Measurements from ENCODE around the gene ERI2. TPM values are rescaled to one million over a fixed set of nuclear protein-coding genes. Genes with fewer than 3 reads are reported as not detected.
A peak's percentile ranks its signal among the peaks of the same experiment; 100 is the strongest.

ERI2 gene
- total and polyA plus RNA-seq, 2 of the 13 experiments (the other 11 are each of a cell fraction or from before 2014, with no cell fraction given): 17.4 to 41.3 TPM

DNA sequence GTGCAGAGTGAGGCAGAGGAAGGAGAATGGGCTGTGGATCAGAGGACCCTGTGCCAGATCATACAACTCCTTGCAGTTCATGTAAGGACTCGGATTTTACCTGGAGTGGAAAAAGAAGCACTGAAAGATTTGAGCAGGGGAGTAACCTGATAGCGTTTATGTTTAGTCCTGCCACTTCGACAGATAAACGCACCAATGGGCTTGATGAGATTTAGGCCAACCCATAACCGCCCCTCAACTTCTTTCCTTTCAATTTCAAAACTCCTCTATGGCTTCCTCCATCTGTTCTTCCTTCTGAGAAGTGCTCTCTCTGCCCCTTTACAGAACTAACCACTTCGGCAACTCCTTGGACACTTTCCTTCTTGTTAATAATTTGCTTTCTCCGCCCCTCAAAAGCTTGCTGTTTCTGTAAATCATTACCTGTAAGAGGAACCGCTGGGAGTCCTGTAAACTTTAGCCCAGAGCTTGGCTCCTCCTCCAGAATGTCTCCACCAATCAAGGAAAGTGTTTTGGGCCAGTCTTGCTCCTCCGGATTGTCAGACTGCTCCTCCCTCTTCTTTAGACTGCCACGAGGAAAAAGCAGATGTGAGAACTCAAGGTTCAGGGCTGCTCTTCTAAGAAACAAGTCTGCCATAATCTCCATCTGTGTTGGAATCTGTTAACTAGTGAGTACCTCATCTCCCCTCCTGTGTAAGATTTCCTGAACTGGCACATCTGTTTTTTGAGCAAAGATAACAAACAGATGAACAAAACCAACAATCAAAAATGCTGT is 42.6 kb downstream of the ERI2 start, which contains the start of gene ACSM3 (continued):
- TF ChIP-seq, protein P1, sequence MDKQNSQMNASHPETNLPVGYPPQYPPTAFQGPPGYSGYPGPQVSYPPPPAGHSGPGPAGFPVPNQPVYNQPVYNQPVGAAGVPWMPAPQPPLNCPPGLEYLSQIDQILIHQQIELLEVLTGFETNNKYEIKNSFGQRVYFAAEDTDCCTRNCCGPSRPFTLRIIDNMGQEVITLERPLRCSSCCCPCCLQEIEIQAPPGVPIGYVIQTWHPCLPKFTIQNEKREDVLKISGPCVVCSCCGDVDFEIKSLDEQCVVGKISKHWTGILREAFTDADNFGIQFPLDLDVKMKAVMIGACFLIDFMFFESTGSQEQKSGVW (CRISPR knock-in tag; IDR thresholded peaks at IDR 0.05; ENCODE audit: borderline replicate concordance): no peak
- no peak; the same call in 1 of the 2 replicates for TF ChIP-seq FOSL2 (CRISPR knock-in tag; IDR thresholded peaks at IDR 0.05)
- no peak for TF ChIP-seq ZNF841 (CRISPR knock-in tag; IDR thresholded peaks at IDR 0.05; ENCODE audit: borderline replicate concordance)
- TF ChIP-seq, protein P2, sequence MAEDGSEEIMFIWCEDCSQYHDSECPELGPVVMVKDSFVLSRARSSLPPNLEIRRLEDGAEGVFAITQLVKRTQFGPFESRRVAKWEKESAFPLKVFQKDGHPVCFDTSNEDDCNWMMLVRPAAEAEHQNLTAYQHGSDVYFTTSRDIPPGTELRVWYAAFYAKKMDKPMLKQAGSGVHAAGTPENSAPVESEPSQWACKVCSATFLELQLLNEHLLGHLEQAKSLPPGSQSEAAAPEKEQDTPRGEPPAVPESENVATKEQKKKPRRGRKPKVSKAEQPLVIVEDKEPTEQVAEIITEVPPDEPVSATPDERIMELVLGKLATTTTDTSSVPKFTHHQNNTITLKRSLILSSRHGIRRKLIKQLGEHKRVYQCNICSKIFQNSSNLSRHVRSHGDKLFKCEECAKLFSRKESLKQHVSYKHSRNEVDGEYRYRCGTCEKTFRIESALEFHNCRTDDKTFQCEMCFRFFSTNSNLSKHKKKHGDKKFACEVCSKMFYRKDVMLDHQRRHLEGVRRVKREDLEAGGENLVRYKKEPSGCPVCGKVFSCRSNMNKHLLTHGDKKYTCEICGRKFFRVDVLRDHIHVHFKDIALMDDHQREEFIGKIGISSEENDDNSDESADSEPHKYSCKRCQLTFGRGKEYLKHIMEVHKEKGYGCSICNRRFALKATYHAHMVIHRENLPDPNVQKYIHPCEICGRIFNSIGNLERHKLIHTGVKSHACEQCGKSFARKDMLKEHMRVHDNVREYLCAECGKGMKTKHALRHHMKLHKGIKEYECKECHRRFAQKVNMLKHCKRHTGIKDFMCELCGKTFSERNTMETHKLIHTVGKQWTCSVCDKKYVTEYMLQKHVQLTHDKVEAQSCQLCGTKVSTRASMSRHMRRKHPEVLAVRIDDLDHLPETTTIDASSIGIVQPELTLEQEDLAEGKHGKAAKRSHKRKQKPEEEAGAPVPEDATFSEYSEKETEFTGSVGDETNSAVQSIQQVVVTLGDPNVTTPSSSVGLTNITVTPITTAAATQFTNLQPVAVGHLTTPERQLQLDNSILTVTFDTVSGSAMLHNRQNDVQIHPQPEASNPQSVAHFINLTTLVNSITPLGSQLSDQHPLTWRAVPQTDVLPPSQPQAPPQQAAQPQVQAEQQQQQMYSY (CRISPR knock-in tag; IDR thresholded peaks at IDR 0.05): no peak
- peak; percentile 33 for TF ChIP-seq TAF1 (CRISPR knock-in tag; IDR thresholded peaks at IDR 0.05)
- TF ChIP-seq ERF (CRISPR knock-in tag; IDR thresholded peaks at IDR 0.05): no peak
- TF ChIP-seq RBFOX2 (IDR thresholded peaks at IDR 0.05; ENCODE audit: low read depth, low read length): no peak
- TF ChIP-seq RFXAP (CRISPR knock-in tag; IDR thresholded peaks at IDR 0.05; ENCODE audit: borderline replicate concordance): no peak
- TF ChIP-seq POLR2G (IDR thresholded peaks at IDR 0.05; ENCODE audit: low read depth, low read length): 0 out of 2 replicates have a peak, but pooled peaks have one; percentile 52
- no peak for TF ChIP-seq ZNF224 (CRISPR knock-in tag; IDR thresholded peaks at IDR 0.05)
- no peak for TF ChIP-seq EHMT2 (IDR thresholded peaks at IDR 0.05; ENCODE audit: borderline replicate concordance, low read depth, low read length)
- TF ChIP-seq, protein P3, sequence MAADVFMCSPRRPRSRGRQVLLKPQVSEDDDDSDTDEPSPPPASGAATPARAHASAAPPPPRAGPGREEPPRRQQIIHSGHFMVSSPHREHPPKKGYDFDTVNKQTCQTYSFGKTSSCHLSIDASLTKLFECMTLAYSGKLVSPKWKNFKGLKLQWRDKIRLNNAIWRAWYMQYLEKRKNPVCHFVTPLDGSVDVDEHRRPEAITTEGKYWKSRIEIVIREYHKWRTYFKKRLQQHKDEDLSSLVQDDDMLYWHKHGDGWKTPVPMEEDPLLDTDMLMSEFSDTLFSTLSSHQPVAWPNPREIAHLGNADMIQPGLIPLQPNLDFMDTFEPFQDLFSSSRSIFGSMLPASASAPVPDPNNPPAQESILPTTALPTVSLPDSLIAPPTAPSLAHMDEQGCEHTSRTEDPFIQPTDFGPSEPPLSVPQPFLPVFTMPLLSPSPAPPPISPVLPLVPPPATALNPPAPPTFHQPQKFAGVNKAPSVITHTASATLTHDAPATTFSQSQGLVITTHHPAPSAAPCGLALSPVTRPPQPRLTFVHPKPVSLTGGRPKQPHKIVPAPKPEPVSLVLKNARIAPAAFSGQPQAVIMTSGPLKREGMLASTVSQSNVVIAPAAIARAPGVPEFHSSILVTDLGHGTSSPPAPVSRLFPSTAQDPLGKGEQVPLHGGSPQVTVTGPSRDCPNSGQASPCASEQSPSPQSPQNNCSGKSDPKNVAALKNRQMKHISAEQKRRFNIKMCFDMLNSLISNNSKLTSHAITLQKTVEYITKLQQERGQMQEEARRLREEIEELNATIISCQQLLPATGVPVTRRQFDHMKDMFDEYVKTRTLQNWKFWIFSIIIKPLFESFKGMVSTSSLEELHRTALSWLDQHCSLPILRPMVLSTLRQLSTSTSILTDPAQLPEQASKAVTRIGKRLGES (CRISPR knock-in tag; IDR thresholded peaks at IDR 0.05; ENCODE audit: borderline replicate concordance): no peak
- no peak for TF ChIP-seq ATF7-NPFF (CRISPR knock-in tag; IDR thresholded peaks at IDR 0.05; ENCODE audit: low read depth)
- TF ChIP-seq BORCS8-MEF2B (CRISPR knock-in tag; IDR thresholded peaks at IDR 0.05): no peak
- TF ChIP-seq ZNF432 (CRISPR knock-in tag; IDR thresholded peaks at IDR 0.05; ENCODE audit: borderline replicate concordance): no peak
- TF ChIP-seq, protein P4, sequence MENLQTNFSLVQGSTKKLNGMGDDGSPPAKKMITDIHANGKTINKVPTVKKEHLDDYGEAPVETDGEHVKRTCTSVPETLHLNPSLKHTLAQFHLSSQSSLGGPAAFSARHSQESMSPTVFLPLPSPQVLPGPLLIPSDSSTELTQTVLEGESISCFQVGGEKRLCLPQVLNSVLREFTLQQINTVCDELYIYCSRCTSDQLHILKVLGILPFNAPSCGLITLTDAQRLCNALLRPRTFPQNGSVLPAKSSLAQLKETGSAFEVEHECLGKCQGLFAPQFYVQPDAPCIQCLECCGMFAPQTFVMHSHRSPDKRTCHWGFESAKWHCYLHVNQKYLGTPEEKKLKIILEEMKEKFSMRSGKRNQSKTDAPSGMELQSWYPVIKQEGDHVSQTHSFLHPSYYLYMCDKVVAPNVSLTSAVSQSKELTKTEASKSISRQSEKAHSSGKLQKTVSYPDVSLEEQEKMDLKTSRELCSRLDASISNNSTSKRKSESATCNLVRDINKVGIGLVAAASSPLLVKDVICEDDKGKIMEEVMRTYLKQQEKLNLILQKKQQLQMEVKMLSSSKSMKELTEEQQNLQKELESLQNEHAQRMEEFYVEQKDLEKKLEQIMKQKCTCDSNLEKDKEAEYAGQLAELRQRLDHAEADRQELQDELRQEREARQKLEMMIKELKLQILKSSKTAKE (CRISPR knock-in tag; IDR thresholded peaks at IDR 0.05; ENCODE audit: borderline replicate concordance): no peak
- TF ChIP-seq ZSCAN22 (CRISPR knock-in tag; IDR thresholded peaks at IDR 0.05): no peak
- TF ChIP-seq RAD21 (CRISPR knock-in tag; IDR thresholded peaks at IDR 0.05): no peak
- TF ChIP-seq ZFYVE20 (CRISPR knock-in tag; IDR thresholded peaks at IDR 0.05; ENCODE audit: borderline replicate concordance, low read depth): no peak
- TF ChIP-seq ZSCAN12 (CRISPR knock-in tag; IDR thresholded peaks at IDR 0.05): no peak

Measured in HepG2 (cell line).